UCSD-AML1 (cell line): ENCODE measurements around the gene CAMSAP3.

ENCODE experiments used
- DNase-seq: peaks from one replicate; lab custom pipeline; 2025; ENCODE audit not compliant: unreplicated experiment; lab: John Stamatoyannopoulos, UW

CAMSAP3 gene

DNA sequence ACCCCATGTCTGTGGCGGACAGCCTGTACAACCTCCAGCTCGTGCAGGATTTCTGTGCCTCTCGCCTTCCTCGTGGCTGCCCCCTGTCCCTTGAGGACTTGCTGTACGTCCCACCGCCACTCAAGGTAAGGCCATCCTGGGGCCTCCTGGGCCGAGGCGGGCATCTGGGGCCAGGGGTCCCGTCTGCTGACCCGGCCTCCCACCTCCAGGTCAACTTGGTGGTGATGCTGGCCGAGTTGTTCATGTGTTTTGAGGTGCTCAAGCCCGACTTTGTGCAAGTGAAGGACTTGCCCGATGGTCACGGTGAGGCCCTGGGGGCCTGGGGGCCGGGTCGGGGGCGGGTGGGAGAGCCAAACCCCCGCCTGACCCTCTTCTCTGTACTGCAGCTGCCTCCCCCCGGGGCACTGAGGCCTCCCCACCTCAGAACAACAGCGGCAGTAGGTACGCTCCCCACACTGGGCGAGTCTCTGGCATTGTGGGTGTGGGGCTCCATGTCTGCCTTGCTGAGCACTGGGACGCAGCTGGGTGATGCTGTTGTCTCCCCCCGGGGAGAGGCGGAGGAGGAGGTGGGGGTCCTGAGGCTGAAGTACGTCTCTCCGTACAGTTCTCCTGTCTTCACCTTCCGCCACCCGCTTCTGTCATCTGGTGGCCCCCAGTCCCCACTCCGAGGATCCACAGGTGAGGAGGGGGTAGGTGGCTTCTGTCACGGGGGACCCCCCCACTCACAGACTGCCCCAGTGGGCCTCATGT is 15.0 kb downstream of the CAMSAP3 start:
- DNase-seq: no peak

DNA sequence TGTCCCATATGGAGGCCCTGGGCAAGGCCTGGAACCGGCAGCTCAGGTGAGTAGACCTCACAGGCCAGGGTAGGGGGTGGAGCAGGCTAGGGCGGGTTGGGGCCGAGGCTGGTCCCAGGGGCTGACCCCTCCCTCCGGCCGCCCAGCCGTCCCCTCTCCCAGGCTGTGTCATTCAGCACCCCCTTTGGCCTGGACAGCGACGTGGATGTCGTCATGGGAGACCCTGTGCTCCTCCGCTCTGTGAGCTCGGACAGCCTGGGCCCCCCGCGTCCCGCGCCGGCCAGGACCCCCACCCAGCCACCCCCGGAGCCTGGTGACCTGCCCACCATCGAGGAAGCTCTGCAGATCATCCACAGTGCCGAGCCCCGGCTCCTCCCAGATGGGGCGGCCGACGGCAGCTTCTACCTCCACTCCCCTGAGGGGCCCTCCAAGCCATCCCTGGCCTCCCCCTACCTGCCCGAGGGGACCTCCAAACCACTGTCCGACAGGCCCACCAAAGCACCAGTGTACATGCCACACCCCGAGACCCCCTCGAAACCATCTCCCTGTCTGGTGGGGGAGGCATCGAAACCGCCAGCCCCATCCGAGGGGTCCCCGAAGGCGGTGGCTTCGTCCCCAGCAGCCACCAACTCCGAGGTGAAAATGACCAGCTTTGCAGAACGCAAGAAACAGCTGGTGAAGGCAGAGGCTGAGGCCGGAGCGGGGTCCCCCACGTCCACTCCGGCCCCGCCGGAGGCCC is 16.0 kb downstream of the CAMSAP3 start:
- DNase-seq: no peak

DNA sequence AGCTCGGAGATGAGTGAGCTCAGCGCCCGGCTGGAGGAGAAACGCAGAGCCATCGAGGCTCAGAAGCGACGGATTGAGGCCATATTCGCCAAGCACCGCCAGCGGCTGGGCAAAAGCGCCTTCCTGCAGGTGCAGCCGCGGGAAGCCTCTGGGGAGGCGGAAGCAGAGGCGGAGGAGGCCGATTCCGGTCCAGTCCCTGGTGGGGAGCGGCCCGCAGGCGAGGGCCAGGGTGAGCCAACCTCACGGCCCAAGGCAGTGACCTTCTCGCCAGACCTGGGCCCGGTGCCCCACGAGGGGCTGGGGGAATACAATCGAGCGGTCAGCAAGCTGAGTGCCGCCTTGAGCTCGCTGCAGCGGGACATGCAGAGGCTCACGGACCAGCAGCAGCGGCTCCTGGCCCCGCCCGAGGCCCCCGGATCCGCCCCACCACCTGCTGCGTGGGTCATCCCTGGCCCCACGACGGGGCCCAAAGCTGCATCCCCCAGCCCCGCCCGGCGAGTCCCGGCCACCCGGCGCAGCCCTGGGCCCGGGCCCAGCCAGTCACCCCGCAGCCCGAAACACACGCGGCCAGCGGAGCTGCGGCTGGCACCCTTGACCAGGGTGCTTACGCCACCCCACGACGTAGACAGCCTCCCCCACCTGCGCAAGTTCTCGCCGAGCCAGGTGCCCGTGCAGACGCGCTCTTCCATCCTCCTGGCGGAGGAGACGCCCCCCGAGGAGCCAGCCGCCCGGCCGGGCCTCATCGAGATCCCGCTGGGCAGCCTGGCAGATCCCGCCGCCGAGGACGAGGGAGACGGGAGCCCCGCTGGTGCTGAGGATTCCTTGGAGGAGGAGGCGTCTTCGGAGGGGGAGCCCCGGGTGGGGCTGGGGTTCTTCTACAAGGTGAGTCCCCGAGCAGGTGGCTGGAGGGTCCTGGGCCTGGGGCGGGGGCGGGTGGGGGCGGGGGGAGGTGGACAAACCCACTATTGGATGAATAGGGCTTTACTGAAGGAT is 16.9 kb downstream of the CAMSAP3 start:
- no peak for DNase-seq

DNA sequence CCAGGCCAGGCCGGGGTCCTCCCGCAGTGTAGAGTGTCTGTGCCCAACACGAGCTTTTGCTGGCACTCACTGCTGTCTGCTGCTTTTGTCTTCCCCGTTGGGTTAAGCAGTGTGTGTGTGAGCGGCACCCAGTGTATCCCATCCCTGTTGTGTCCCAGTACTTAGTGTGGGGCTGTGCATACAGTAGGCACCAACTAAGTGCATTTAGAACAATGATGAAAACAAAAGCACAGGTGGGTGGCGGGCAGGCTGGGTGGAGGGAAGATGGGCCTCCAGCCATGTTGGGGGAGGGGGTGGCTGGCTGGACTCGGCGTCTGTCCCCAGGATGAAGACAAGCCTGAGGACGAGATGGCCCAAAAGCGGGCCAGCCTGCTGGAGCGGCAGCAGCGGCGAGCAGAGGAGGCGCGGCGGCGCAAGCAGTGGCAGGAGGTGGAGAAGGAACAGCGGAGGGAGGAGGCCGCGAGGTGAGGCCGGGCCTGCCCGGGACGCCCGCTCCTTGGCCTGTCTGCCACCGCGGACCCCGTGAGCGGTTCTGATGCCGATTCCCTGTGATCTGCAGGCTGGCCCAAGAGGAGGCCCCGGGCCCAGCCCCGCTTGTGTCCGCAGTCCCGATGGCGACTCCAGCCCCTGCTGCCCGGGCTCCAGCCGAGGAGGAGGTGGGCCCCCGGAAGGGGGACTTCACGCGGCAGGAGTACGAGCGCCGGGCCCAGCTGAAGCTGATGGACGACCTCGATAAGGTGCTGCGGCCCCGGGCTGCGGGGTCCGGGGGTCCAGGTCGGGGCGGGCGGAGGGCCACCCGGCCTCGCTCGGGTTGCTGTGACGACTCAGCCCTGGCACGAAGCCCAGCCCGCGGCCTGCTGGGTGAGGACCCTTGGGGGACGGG is 19.4 kb downstream of the CAMSAP3 start:
- no peak for DNase-seq

DNA sequence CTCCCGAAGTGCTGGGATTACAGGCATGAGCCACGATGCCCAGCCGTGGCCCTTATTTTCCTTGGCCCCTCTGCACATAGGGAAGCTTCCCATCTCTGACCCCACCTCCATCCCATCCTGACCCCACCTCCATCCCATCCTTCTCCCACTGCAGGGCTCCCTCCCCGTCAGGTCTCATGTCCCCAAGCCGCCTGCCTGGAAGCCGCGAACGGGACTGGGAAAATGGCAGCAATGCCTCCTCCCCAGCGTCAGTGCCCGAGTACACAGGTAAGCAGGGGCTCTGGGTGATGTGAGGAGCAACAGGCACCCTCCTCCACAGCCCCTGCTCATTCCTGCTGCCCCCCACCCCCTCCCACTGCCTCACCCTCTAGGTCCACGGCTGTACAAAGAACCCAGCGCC is 21.5 kb downstream of the CAMSAP3 start:
- DNase-seq: no peak

DNA sequence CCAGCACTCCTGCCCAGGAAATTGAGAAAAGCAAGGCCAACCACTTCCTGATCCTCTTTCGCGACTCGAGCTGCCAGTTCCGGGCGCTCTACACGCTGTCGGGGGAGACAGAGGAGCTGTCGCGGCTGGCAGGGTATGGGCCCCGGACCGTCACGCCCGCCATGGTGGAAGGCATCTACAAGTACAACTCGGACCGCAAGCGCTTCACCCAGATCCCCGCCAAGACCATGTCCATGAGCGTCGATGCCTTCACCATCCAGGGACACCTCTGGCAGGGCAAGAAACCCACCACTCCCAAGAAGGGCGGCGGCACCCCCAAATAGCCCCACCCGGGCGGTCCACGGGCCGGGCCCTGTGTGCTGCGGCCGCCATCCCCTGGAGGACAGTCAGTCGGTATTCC is 22.1 kb downstream of the CAMSAP3 start:
- DNase-seq: no peak

DNA sequence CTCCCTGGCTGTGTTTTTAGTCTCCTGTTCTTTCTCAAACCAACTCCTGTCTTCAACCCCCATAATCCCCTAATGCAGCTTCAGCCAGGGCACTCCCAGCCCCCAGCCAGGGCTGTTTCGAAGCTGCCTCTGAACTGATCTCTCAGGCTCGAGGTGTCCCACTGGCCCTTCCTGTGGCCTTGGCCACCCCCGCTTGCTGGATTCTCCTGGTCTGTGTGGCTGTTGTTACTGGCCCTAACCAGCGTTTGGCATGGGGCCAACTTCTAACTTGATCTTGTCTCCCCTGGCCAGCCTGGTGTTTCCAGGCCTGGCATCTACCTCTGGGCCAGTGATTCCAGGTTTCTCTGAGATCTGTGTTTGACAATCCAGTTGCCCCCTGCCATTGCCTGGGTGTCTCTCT is 22.7 kb downstream of the CAMSAP3 start:
- DNase-seq: no peak

DNA sequence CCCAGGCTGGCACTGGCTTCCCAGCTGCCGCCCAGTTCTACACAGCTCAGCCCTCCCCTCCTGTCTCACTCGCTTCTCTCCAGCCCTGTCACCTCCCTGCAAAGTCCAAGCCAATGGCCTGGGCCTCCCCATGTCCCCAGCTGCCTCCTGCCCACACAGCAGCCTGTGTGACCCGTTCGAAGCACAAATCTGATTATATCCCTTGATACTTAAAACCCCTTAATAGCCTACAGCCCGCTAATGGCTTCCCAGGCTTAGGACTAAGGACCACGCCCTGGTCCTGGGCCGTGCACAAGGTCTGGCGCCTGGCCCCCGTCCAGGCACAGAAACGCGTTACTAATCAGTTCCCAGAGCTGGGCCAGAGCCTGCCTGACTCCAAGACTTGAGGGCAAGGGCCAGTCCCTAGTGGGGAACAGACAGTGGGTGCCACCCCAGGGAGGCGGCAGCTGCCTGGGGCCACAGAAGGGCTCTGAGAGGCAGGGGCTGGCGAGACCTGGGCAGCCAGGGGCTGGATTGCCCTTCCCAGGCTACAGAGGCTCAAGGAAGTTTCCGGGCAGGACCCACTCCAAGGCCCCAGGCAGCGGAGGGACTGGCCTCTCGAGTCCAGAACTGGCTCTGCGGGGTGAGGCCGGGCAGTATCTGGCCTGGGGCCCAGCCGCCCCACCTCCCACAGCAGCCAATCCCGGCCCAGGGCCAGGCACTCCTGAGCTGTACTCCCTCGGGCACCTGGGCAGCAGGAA is 23.3 kb downstream of the CAMSAP3 start:
- no peak for DNase-seq

DNA sequence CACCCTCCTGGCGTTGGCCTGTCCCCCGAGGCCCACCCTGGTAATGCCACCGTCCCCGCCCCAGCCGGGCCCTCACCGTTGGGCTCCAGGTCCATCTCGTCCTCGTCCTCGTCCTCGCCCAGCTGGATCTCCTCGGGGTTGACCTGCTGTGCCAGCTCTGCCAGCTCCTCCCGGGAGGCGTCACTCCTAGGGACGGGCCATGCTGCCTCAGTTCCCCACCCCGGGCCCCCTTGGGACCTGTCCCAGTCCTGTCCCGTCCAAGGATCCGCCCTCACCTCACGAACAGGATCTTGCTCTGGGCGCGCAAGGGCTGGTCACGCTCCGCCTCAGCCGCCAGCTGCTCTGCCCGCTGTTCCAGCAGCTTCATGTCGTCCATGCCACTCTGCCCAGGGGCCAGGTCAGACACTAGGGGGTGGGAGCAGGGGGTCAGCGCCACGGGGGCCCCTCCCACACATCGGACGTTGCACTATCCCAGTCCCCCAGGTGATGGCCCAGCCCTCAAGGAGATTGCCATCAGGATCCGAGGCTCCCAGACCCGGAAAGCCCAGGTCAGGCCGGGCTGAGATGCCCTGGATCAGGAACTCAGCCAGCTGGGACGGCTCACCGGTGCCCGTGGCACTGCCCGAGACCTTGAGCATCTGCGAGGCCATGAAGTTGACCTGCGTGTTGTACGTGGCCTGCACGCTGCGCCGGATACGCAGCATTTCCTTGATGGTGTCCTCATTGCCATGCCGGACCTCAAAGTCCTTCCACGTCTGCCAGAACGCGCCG is 24.2 kb downstream of the CAMSAP3 start:
- no peak for DNase-seq

DNA sequence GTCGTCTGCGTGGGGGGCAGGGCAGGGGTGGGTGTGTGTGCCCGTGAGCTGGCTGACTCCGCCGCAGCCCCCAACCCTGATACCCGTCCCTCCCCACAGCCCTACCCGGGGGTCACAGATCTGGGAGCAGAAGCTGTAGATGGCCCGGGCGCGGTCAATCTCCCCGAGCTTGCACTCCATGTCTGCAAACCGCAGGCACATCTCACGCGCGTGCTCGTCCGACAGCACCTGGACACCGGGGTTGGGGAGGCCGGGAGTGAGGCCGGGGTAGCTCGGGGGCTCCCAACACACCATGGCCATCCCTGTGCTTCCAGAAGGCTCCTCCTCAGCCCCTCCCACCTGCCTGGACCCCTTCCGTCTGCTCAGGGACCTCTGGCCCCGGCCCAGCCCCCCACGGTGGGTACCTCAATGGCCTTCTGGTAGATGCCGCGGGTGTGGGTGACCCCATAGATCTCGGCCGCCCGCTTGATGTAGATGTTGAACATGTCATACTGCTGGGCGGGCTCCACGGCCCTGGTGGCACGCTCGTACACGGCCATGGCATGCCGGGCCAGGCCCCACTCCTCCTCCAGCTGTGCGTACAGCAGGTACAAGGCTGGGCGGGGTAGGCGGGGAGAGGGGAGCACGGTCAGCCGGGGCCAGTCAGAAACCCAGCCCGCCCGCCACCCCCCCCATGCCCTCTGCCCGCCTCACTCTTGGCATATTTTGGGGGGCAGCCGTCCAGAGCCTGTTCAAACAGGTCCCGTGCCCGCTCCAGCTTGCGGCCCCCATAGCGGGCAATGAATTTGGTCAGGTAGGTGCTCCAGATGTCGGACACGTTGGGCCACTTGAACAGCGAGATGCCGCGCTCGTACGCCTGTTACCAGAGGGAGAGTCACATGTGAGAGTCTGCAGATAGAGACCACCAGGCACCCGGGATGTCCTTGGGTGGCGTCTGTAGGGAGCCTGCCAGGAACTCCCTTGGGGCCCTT is 25.1 kb downstream of the CAMSAP3 start:
- DNase-seq: no peak

DNA sequence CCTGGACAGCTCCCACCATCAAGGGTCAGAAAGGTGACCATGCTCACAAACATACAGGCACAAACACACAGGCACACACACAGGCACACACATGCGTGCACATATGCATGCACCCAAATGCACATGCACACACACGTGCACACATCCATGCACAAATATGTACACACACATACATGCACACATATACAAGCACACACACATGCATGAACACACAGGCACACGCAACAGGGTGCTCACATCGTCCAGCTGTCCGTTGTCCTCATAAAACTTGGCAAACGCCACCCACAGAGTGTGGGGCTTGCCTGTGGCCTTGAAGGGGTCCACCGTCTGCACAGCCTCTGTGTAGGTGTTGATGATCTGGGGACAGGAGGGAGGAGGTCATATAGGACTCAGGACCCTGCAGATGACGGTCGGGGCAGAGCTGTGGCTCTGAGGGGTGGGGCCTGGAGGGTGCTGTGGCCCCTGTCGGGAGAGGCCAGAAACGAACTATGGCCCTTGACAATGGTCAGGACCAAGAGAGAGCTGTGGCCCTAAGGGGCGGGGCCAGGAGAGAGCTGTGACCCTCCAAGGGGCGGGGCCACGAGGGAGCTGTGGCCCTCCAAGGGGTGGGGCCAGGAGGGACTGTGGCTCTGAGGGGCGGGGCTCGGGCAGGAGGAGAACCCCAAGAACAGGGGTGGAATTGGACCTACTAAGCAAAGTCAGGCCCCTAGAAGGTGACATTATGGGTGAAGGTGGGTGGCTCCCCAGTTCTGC is 27.4 kb downstream of the CAMSAP3 start:
- DNase-seq: no peak

DNA sequence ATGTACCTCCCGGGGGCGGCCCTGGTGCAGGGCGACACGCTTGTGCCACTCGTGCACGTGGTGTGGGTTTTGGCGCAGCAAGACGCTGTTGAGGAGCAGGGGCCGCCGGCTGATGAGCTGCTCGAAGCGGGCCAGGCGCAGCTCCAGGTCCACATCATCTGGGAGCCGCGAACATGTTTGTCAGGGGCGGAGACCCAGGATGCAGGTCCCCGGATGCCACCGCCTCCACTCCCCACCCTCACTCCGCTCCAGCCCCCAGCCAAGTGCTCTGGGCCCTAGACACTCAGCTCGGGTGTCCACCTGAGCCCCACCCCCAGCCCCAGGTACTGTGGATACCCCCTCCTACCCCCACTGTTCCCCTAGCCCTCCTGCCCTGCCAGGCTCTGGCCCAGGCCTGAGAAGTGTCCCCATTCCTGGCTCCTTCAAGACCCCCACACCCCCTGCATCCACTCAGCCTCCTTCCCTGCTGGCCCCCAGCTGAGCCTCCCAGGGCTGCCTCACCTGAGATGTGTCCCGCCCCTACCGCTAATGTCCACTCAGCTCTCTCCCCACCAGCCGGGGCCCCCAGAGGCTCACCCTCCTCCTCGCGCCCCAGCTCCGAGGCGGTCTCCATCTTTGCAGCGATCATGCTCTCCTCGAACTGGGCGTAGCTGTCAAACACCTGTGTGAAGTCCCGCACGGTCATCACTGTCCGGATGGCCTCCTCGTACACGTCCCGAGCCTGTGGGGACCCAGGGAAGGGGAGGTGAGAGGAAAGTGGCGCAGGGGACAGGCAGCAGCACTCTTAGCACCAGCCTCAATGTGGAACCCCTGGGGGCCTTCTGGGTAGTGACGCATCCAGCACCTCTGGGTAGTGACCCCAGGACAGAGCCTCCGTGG is 28.3 kb downstream of the CAMSAP3 start:
- DNase-seq: no peak

DNA sequence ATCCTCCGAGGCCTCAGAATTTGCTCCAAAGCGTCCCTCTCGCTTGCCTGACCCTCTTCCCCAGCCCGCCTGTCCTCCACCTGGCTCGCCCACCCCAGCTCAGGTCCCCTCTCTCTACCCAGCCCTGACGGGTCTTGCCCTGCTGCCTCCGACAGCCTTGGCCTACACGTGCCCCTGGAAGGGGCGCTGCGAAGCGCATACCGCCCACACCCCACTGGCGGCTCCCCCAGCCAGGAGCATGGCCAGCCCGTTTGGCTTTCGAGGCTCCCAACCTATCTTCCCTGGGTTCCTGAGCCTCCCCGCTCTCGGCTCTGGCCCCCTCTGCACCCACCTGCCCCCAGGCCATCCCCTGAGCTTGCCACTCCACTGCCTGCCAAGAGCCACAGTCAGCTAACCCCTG is 29.1 kb downstream of the CAMSAP3 start:
- DNase-seq: no peak

DNA sequence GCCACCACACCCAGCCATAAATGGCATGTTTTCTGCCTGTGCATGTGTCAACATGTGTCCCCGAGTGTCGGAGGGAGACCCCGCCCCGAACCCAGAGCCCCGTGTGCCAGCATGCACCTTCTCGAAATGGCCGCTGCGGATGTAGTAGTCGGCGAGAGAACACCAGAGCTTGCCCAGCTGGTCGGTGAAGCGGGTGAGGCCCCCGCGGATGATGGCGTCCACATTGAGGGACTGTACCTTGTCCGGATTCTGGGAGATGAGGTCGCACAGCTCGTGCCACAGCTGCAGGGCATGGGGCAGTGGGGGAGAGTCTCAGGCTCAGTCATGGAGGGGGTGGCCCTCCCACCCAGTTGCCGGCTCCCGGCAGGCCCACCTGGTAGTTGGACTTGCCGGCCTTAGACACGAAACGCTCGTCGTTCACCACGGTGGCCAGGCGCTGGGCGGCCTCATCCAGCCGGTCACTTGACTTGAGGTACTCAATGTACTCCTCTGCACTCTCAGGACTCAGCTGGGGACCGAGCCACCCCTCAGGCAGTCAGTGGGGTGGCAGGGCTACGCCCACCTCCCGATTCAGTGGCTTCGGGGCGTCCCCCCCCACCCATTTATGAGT is 30.2 kb downstream of the CAMSAP3 start:
- no peak for DNase-seq

DNA sequence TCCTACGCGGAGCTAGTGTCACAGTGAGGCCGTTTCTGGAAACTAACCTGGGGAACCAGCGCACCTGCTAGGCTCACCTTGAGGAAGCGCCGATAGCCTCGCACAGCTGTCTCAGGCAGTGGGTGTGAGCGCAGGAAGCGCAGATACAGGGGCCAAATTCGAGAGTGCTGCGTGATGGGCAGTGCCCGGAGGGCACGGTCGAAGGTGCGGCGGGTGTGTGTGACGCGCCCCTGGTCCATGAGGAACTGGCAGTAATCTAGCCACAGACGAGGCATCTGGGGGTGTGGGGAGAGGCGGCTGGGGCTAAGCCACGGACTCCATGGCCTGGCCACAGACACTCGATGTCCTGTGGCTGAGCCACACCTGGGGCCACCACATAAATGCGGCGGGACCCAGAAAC is 31.5 kb downstream of the CAMSAP3 start:
- no peak for DNase-seq
